Gastrocnemius medialis (tissue), 4 donors: ENCODE data around the gene GPR155.

Experiments
- POLR2A ChIP-seq, 2 donors: fragments of 450-650 bp; IDR thresholded peaks; one replicate each; pipeline ENCODE4 v1.6.1; 2017; ENCODE audit warnings: antibody characterized with exemption in 2 of 2, mild to moderate bottlenecking in 2 of 2, moderate library complexity in 2 of 2
- TF ChIP-seq, protein P1 (sequence below), 5 experiments: fragments of 450-650 bp in 3 of 5; fragments of 200-600 bp in 2 of 5; sonication (generic) in 2 of 5; IDR thresholded peaks in 4 of 5; conservative IDR thresholded peaks in 1 of 5; 1 replicate in 4 of 5; 2 replicates in 1 of 5; pipeline ENCODE4 v1.5.1; 2016 to 2019; ENCODE audit warnings: antibody characterized with exemption in 5 of 5, mild to moderate bottlenecking in 3 of 5, moderate library complexity in 3 of 5

DNA sequence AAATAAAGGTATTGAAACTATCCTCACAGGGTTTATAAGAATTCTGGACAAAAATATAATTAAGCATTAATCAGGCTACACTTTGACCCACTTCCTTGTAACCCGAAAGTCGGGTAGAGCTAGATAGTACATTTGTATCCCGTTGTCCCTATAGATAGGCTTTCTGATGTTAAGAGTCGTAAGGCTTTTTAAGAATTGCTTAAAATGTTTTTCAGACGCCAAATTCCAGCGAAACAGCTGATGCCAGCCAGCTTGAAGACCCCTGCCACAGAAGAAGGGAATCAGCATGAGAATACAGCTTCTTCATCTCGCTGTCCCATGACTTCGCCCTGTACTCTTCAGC, 962 bp upstream of the GPR155 start:
- TF ChIP-seq POLR2A (IDR thresholded peaks at IDR 0.05), result no peak
- TF ChIP-seq, protein P1, sequence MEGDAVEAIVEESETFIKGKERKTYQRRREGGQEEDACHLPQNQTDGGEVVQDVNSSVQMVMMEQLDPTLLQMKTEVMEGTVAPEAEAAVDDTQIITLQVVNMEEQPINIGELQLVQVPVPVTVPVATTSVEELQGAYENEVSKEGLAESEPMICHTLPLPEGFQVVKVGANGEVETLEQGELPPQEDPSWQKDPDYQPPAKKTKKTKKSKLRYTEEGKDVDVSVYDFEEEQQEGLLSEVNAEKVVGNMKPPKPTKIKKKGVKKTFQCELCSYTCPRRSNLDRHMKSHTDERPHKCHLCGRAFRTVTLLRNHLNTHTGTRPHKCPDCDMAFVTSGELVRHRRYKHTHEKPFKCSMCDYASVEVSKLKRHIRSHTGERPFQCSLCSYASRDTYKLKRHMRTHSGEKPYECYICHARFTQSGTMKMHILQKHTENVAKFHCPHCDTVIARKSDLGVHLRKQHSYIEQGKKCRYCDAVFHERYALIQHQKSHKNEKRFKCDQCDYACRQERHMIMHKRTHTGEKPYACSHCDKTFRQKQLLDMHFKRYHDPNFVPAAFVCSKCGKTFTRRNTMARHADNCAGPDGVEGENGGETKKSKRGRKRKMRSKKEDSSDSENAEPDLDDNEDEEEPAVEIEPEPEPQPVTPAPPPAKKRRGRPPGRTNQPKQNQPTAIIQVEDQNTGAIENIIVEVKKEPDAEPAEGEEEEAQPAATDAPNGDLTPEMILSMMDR (IDR thresholded peaks at IDR 0.05 in 4 of 5, conservative IDR thresholded peaks at IDR 0.05 in 1 of 5), result no peak
